ENCODE measurements around the gene ADAMTS14.

GRCh38 chr10:70784016-70784415 is 111.7 kb downstream of the ADAMTS14 start:
- no peak for TF ChIP-seq CTCF (IDR thresholded peaks at IDR 0.05)
- no peak for TF ChIP-seq POLR2A (IDR thresholded peaks at IDR 0.05)
